A673 (cell line): ENCODE results near the gene SLC25A38. TPM values are rescaled to one million over a fixed set of nuclear protein-coding genes. Genes with fewer than 3 reads are reported as not detected.

Experiments
- BruUV-seq: library from RNA; stranded (reverse); fragments of 400-500 nt; replicated peaks from 2 replicates; lab custom pipeline; 2021; lab: Mats Ljungman, UMichigan
- CTCF ChIA-PET: fragments of 300-600 bp; sonication (Branson Sonifier 250); formaldehyde crosslinking; loops from one replicate; lab custom pipeline; 2022; ENCODE audit warnings: antibody characterized with exemption; lab: Charles Lee
- POLR2A ChIA-PET: fragments of 300-600 bp; sonication (Branson Sonifier 250); formaldehyde crosslinking; loops from one replicate; lab custom pipeline; 2022; ENCODE audit warnings: antibody characterized with exemption; ENCODE audit not compliant: low non-redundant PET; lab: Charles Lee
- DNase-seq: peaks from one replicate; pipeline ENCODE4 v3.0.0-alpha.2; 2015; ENCODE audit warnings: low spot score
- H3K27ac ChIP-seq: fragments of 200-600 bp; sonication (generic); 2 replicates; pipeline ENCODE4 v1.5.1; 2016; ENCODE audit warnings: mixed run types, low read depth, mild to moderate bottlenecking, mixed read lengths, antibody characterized with exemption, low read length; ENCODE audit not compliant: poor library complexity, severe bottlenecking
- H3K27me3 ChIP-seq: fragments of 200-600 bp; sonication (generic); replicated peaks from 2 replicates; pipeline ENCODE4 v1.6.1; 2017; ENCODE audit warnings: mixed run types, low read depth, mild to moderate bottlenecking, mixed read lengths, antibody characterized with exemption, low read length; ENCODE audit not compliant: insufficient read depth, poor library complexity
- H3K36me3 ChIP-seq: fragments of 200-600 bp; sonication (generic); 2 replicates; pipeline ENCODE4 v1.6.1; 2016; ENCODE audit warnings: mixed run types, mild to moderate bottlenecking, mixed read lengths, antibody characterized with exemption, low read length; ENCODE audit not compliant: insufficient read depth, poor library complexity, severe bottlenecking
- H3K4me1 ChIP-seq: fragments of 200-600 bp; sonication (generic); 2 replicates; pipeline ENCODE4 v1.6.1; 2017; ENCODE audit warnings: mixed run types, mild to moderate bottlenecking, mixed read lengths, antibody characterized with exemption, low read length; ENCODE audit not compliant: insufficient read depth, poor library complexity, severe bottlenecking
- H3K4me3 ChIP-seq: fragments of 200-600 bp; sonication (generic); 2 replicates; pipeline ENCODE4 v1.5.1; 2016; ENCODE audit warnings: low read depth, mixed run types, mild to moderate bottlenecking, mixed read lengths, low read length; ENCODE audit not compliant: poor library complexity, severe bottlenecking
- H3K9me3 ChIP-seq: fragments of 200-600 bp; sonication (generic); 2 replicates; pipeline ENCODE4 v1.6.1; 2016; ENCODE audit warnings: mixed run types, low read depth, mild to moderate bottlenecking, mixed read lengths, antibody characterized with exemption, low read length; ENCODE audit not compliant: poor library complexity, severe bottlenecking
- EZH2 ChIP-seq: fragments of 200-600 bp; sonication (generic); IDR thresholded peaks from 2 replicates; pipeline ENCODE4 v1.6.1; 2017; ENCODE audit warnings: borderline replicate concordance, low read depth, mild to moderate bottlenecking, mixed read lengths, antibody characterized with exemption, low read length; ENCODE audit not compliant: poor library complexity, severe bottlenecking
- intact Hi-C: fragments of 100-400 bp; cut with micrococcal nuclease; formaldehyde crosslinking; loops from one replicate; pipeline ENCODE4 v1.10.0; 2022; ENCODE audit not compliant: unreplicated experiment
- total RNA-seq: library from RNA; stranded (reverse); gene quantifications from 2 replicates; pipeline ENCODE4 v1.2.3, GENCODE V29; 2021
- TF ChIP-seq, protein P1 (sequence below): fragments of 300-800, 200-600 bp; sonication (generic); conservative IDR thresholded peaks from 2 replicates; pipeline ENCODE4 v1.5.1; 2017; ENCODE audit warnings: low read depth, mild to moderate bottlenecking, antibody characterized with exemption, low read length, moderate library complexity, mixed read lengths

SLC25A38 gene
- total RNA-seq, 1 experiment from 2014 or later, result 13.7 TPM

- ChIA-PET CTCF (no interaction called here), POLR2A (no interaction called here)
- DNase-seq, result no peak
- no TSS peak for BruUV-seq
- no peak overlapping the region for H3K27ac ChIP-seq
- H3K36me3 ChIP-seq, result peaks cover 2% of the 10 kb centered on the region
- H3K27me3 ChIP-seq, result no peaks in the 10 kb centered on the region
- no peak for TF ChIP-seq EZH2
- TF ChIP-seq, protein P1, sequence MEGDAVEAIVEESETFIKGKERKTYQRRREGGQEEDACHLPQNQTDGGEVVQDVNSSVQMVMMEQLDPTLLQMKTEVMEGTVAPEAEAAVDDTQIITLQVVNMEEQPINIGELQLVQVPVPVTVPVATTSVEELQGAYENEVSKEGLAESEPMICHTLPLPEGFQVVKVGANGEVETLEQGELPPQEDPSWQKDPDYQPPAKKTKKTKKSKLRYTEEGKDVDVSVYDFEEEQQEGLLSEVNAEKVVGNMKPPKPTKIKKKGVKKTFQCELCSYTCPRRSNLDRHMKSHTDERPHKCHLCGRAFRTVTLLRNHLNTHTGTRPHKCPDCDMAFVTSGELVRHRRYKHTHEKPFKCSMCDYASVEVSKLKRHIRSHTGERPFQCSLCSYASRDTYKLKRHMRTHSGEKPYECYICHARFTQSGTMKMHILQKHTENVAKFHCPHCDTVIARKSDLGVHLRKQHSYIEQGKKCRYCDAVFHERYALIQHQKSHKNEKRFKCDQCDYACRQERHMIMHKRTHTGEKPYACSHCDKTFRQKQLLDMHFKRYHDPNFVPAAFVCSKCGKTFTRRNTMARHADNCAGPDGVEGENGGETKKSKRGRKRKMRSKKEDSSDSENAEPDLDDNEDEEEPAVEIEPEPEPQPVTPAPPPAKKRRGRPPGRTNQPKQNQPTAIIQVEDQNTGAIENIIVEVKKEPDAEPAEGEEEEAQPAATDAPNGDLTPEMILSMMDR, result no peak
- H3K4me3 ChIP-seq, result no peak overlapping the region
- intact Hi-C loops, result no loop called here
- no peaks in the 10 kb centered on the region for H3K9me3 ChIP-seq
- H3K4me1 ChIP-seq, result no peaks in the 10 kb centered on the region
Observed at GRCh38 chr3:39396690-39397089, 13.5 kb downstream of the SLC25A38 start.

DNA sequence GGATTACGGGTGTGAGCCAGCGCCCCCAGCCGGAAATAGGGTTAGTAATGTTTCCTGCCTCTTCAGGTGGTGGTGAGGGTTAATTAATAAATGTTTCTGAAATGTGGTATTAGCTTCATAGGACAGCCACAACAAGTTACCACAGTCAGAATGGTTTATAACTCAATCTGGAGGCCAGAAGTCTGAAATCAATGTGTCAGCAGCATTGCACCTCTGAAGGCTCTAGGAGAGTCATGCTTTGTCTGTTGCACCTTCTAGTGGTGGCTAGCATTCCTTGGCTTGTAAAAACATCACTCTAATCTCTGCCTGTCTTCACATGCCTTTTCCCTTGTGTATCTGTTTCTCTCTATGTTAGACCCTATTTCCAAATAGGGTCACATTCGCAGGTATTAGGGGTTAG, 15.5 kb downstream of the SLC25A38 start:
- CTCF ChIA-PET, result no interaction called here
- H3K36me3 ChIP-seq, result peaks cover 2% of the 10 kb centered on the region
- H3K4me3 ChIP-seq, result no peak overlapping the region
- intact Hi-C loops, result no loop called here
- no peak for DNase-seq
- H3K9me3 ChIP-seq, result no peaks in the 10 kb centered on the region
- no peaks in the 10 kb centered on the region for H3K4me1 ChIP-seq
- H3K27ac ChIP-seq, result no peak overlapping the region
- BruUV-seq, result no TSS peak
- no peaks in the 10 kb centered on the region for H3K27me3 ChIP-seq
- POLR2A ChIA-PET, result no interaction called here
- TF ChIP-seq, protein P1, result no peak
- no peak for TF ChIP-seq EZH2

- Histone ChIP-seq H3K4me1 (no peaks in the 10 kb centered on the region), H3K9me3 (no peaks in the 10 kb centered on the region), H3K36me3 (no peaks in the 10 kb centered on the region), H3K27me3 (no peaks in the 10 kb centered on the region), H3K27ac (no peak overlapping the region), H3K4me3 (no peak overlapping the region)
- TF ChIP-seq, protein P1, result no peak
- no peak for TF ChIP-seq EZH2
- no TSS peak for BruUV-seq
- ChIA-PET CTCF (no interaction called here), POLR2A (interaction anchor here (0.6 kb wide), 1 partner anchor 50 kb away, joined by 3 read pairs; no protein-coding TSS in a partner anchor)
- no peak for DNase-seq
- intact Hi-C loops, result no loop called here
Observed at GRCh38 chr3:39401983-39402382, 18.8 kb downstream of the SLC25A38 start.
